Colonic mucosa (tissue), 4 donors: ENCODE results near the gene PAX3. TPM values are rescaled to one million over a fixed set of nuclear protein-coding genes. Genes with fewer than 3 reads are reported as not detected.

ENCODE experiments used
- DNase-seq: peaks from one replicate; pipeline ENCODE4 v3.0.0-alpha.2; 2020
- H3K27ac ChIP-seq: fragments of 200-600 bp; one replicate; pipeline ENCODE4 v1.8.0; 2021
- H3K27me3 ChIP-seq: fragments of 200-600 bp; one replicate; pipeline ENCODE4 v1.8.0; 2021
- H3K36me3 ChIP-seq: fragments of 200-600 bp; one replicate; pipeline ENCODE4 v1.8.0; 2021
- H3K4me1 ChIP-seq: fragments of 200-600 bp; one replicate; pipeline ENCODE4 v1.8.0; 2021; ENCODE audit warnings: mild to moderate bottlenecking
- H3K4me3 ChIP-seq: fragments of 200-600 bp; one replicate; pipeline ENCODE4 v1.8.0; 2021
- H3K9ac ChIP-seq, 2 donors: one replicate each; pipeline ENCODE4 v1.7.0; 2013; ENCODE audit warnings: control low read depth in 2 of 2, low read depth in 2 of 2, low read length in 2 of 2
- H3K9me3 ChIP-seq: fragments of 200-600 bp; one replicate; pipeline ENCODE4 v1.8.0; 2021
- CTCF ChIP-seq: fragments of 200-600 bp; IDR thresholded peaks from one replicate; pipeline ENCODE4 v1.8.0; 2022; ENCODE audit warnings: antibody characterized with exemption, mild to moderate bottlenecking
- intact Hi-C: fragments of 100-400 bp; cut with DNase I; formaldehyde crosslinking; loops from one replicate; pipeline ENCODE4 v1.14.1; 2022
- total RNA-seq, 2 donors: library from RNA; stranded (reverse); fragmentation: NEBNext Ultra II Directional in 1 of 2; extraction: Animal tissue kit (Norgen Biotek cat#: 25700) in 1 of 2; gene quantifications; one replicate each; pipeline ENCODE4 v1.2.1, GENCODE V29; 2021
- donor health status: healthy.
- donor health status: DM: no; HTN: no; CAD: no.
- donor health status: DM: no; HTN: no; CAD: no.

Gene PAX3
- total RNA-seq, 2 donors from 2014 or later = 0.16 TPM; not detected in 1

GRCh38 chr2:222257645-222258044 is 41.2 kb downstream of the PAX3 start:
- no peak overlapping the region for H3K27ac ChIP-seq
- no peaks in the 10 kb centered on the region for H3K9me3 ChIP-seq
- no peak for TF ChIP-seq CTCF
- DNase-seq = no peak
- H3K36me3 ChIP-seq = no peaks in the 10 kb centered on the region
- intact Hi-C loops = no loop called here
- no peak overlapping the region for H3K9ac ChIP-seq
- H3K4me3 ChIP-seq = no peak overlapping the region
- H3K27me3 ChIP-seq = no peaks in the 10 kb centered on the region
- H3K4me1 ChIP-seq = no peaks in the 10 kb centered on the region

GRCh38 chr2:222256250-222256649 is 42.5 kb downstream of the PAX3 start:
- Histone ChIP-seq H3K4me3 (no peak overlapping the region), H3K4me1 (no peaks in the 10 kb centered on the region), H3K36me3 (no peaks in the 10 kb centered on the region), H3K27ac (no peak overlapping the region), H3K9me3 (no peaks in the 10 kb centered on the region), H3K9ac (no peak overlapping the region), H3K27me3 (no peaks in the 10 kb centered on the region)
- intact Hi-C loops = no loop called here
- TF ChIP-seq CTCF = no peak
- no peak for DNase-seq

- intact Hi-C loops = no loop called here
- Histone ChIP-seq H3K4me1 (no peaks in the 10 kb centered on the region), H3K9ac (no peak overlapping the region), H3K27ac (no peak overlapping the region), H3K27me3 (no peaks in the 10 kb centered on the region), H3K4me3 (no peak overlapping the region), H3K36me3 (no peaks in the 10 kb centered on the region), H3K9me3 (no peaks in the 10 kb centered on the region)
- no peak for DNase-seq
- TF ChIP-seq CTCF = no peak
Observed at GRCh38 chr2:222255090-222255489, 43.7 kb downstream of the PAX3 start.

- H3K9me3 ChIP-seq = no peaks in the 10 kb centered on the region
- H3K36me3 ChIP-seq = no peaks in the 10 kb centered on the region
- no peak for DNase-seq
- no peak overlapping the region for H3K27ac ChIP-seq
- H3K4me1 ChIP-seq = no peaks in the 10 kb centered on the region
- no peak for TF ChIP-seq CTCF
- intact Hi-C loops = no loop called here
- H3K9ac ChIP-seq = no peak overlapping the region
- no peak overlapping the region for H3K4me3 ChIP-seq
- H3K27me3 ChIP-seq = no peaks in the 10 kb centered on the region
Observed at GRCh38 chr2:222250313-222250712, 48.5 kb downstream of the PAX3 start.

DNA sequence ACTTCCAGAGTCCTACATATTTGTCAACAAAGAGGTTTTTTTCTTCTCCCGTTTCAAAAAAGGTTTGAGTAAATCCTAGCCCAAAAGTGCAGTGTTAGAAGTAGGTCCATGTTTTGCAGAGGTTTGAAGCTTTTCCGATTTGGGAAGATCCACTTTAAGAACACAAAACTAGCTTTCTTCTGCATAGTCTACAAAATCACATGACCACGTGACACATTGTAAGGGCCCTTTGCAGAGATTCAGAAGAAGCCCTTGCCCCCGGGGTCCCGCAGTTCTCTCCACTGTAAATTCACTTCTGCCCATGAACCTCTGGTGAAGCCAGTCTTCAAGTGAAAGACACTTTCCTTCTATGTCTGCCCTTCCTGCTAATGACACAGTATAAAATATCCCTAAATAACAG is 49.4 kb downstream of the PAX3 start:
- H3K27ac ChIP-seq = no peak overlapping the region
- no peak for TF ChIP-seq CTCF
- H3K4me1 ChIP-seq = no peaks in the 10 kb centered on the region
- no peaks in the 10 kb centered on the region for H3K9me3 ChIP-seq
- no peaks in the 10 kb centered on the region for H3K36me3 ChIP-seq
- H3K27me3 ChIP-seq = no peaks in the 10 kb centered on the region
- intact Hi-C loops = no loop called here
- DNase-seq = no peak
- H3K9ac ChIP-seq = no peak overlapping the region
- no peak overlapping the region for H3K4me3 ChIP-seq

- Histone ChIP-seq H3K27ac (no peak overlapping the region), H3K27me3 (no peaks in the 10 kb centered on the region), H3K4me1 (no peaks in the 10 kb centered on the region), H3K36me3 (no peaks in the 10 kb centered on the region), H3K9ac (no peak overlapping the region), H3K4me3 (no peak overlapping the region), H3K9me3 (no peaks in the 10 kb centered on the region)
- intact Hi-C loops = no loop called here
- no peak for DNase-seq
- TF ChIP-seq CTCF = no peak
Observed at GRCh38 chr2:222248818-222249217, 50.0 kb downstream of the PAX3 start.
